Measurements from ENCODE around the gene UBR3.
"Not testable (repeated sequence)": the region's sequence is repeated elsewhere in the genome, so short reads cannot be mapped to it uniquely, and the experiment has no call there.

The UBR3 gene

DNA sequence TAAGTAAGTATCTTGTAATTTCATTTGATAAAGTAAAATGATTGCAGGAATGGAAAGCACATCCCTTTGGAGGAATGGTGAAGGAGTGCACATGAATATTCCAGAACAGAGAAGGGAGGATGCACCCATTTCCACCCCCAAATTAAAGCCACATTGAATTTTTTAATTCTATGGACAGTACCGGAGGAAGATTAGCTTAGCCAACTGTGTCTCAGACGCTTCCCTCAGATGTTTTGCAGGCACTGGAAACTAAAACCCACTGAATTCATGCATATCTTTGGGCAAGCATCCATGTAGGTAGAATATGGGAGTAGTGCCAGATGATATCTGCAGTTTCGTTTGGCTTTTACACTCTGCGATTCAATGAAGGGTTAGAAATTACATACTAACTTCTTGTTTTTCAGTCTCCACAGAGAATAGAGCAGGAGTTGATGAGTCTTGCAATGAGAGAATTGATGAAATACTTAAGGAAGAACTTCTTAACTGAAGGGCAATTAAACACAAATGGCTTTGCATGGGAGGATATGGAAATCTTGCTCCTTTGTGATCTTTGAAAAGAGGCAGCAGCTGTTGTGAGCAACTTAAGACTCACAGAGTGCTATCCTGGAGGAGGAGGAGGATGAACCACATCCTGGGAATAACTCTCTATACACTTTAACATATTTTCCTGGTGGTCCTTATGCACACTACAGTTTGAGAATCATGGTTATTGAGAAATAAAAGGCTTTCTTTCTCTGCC, 279.0 kb downstream of the UBR3 start:
- no peak for DNase-seq (ENCODE audit: low spot score)

DNA sequence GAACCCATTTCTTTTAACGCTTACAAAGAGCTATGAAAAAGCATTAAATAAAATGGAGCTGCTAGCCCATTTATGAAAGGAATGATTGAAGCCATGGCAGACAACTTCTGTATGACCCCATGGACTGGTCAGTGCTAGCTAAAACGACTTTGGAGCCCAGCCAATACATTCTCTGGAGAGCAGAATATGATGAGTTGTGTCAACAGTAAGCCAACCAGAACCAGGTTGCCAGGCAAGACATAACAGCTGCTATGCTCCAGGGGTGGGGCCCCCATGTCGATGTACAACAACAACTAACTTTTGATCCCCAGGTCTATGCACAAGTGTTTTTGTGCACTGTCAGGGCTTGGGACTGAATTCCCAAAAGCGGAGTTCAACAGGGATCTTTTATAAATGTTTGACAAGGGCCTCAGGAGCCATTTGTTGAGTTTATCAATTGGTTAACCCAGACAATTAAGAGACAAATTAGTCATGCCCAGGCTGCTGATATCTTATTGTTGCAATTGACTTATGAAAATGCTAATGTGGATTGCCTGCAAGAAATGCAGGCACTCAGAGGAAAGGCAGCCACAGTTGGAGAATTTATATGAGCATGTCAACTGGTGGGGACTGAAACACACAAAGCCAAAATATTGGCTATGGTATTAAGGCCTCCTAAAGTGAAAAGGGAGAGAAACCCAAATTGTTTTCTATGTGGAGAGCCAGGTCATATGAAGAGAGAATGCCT, 286.1 kb downstream of the UBR3 start:
- DNase-seq (ENCODE audit: low spot score) = no peak

DNA sequence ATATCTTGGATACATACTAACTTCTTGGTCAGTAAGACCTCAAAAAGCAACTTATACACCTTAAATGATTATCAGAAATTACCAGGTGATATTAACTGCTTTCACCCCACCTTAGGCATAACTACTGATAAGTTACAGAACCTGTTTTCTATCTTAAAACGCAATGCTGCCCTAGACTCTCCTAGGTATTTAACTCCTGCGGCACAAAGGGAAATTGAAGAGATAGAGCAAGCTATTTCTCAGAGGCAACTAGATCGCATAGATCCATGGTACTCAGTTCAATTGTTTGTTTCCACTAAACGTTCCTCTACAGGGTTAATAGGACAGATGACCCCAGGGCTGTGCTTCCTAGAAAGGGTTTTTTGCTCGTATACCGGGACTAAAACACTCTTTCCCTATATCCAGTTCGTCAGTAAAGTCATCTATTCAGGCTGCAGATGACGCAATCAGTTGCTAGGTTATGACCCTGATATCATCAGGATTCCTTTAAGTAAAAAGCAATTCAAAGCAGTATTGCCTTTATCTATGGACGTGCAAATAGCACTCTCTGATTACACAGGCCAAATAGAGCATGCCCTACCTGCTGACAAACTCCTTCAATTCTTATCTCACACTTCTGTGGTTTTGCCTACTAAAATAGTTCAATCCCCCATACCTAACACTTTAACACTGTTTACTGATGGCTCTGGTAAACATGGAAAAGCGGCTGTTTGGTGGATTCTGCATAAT, 288.4 kb downstream of the UBR3 start:
- DNase-seq (ENCODE audit: low spot score) = no peak

DNA sequence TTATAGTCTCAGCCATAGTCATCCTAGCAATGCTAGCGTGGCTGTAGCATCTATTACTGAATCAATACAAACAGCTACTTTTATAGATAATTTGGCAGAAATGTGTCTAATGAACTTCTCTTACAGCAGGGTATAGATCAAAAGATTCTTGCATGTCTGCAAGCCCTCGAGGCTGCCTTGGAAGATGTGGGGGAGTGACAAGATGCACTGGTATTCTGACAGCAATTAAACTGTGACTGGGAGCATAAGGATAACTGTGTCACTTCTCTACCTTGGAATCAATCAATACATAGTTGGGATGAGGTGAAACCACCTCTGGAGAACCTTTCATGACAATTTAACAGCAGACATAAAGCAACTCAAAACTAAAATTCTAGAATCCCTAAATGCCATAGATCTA, 291.4 kb downstream of the UBR3 start:
- no peak for DNase-seq (ENCODE audit: low spot score)

DNA sequence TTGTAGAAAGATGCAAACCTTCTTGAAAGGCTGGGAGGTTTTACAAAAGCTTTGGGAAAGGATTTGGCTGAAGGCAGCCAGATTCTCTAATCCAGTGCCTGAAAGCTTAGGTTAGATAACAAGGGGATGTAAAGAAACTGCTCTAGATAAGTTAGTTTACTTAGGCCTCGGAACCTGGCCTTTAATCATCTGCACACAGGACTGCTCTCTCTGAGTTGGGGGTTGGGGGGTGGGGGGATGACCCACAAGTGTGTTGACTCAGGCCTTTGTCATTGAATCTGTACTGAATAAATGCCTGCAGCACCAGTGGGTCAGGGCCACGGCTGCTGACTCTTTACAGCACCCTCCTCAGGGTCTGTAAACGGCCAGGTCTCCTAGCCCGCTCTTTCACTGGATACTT, 292.1 kb downstream of the UBR3 start:
- DNase-seq (ENCODE audit: low spot score) = not testable (repeated sequence)

DNA sequence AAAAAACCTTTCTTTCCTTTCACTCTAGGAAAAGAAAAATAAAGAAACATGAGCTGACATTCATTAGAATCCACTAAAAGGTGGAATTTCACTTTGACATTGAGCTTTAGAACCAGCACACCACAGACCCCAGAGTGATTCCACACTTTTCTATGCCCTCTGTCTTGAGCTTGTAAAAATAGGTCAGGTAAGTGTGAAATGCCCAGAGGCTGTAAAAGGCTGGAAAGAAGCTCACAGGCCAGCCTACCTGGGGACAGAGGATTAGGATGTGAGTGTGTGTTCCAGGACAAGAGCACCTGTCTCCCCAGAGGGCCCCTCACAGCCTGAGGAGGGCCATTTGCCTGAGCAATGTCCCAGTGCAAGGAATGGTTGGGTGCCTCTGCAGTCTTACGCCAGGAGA, 294.4 kb downstream of the UBR3 start:
- no peak for DNase-seq (ENCODE audit: low spot score)

DNA sequence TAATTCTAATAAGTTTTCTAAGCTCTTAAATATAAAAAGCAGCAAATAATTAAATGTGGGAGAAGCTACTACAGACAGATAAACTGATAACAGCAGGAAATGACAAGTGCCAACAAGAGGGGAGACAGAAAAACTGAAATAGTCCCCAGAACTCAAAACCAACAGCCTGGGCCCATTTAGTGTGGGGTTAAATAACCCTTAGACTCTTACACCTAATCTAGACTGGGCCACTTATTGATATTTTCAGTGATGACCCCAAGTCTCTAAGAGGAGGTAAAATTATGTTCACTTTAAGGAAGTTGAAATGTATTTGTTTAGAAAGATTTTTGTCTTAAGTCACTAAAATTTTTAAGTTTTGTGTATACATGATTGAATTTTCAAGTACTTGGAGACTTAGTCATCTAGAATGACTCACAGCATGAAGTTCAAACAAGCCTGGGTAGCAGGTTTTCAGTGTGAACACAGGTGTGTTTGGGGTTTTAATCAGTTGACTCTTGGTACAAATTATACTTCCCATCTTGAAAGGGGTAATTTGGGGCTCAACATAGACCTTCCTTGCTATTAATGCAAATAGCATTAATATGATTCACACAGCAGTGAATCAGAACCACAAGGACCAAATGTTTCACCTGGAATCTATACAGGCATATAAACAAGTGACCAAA, 295.8 kb downstream of the UBR3 start:
- no peak for DNase-seq (ENCODE audit: low spot score)

DNA sequence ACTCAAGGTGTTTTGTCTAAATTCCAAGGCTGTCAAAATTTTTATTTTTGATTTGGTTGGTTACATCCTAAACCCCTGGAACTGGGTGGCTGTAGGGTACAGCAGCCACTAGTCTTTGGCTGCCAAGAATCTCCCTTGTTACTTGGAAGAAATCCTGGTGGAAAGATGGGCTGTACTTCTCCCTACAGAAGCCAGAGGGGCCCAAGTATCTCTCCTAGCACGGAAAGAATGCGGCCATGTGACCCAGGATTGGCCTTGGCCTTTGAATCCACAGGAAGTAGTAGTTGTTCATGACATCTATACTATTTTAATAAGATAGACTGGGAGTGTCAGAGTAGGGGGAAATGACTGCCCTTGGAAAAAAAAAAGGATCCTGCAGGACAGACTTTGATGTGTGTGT, 296.3 kb downstream of the UBR3 start:
- DNase-seq (ENCODE audit: low spot score) = no peak

DNA sequence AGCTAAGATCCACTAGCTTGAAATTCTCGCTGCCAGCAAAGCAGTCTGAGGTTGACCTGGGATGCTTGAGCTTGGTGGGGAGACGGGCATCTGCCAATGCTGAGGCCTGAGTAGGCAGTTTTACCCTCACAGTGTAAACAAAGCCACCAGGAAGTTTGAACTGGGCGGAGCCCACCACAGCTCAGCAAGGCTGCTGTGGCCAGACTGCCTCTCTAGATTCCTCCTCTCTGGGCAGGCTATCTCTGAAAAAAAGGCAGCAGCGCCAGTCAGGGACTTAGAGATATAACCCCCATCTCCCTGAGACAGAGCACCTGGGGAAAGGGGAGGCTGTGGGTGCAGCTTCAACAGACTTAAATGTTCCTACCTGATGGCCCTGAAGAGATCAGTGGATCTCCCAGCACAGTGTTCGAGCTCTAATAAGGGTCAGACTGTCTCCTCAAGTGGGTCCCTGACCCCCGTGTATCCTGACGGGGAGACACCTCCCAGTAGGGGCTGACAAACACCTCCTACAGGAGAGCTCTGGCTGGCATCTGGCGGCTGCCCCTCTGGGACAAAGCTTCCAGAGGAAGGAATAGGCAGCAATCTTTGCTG, 299.0 kb downstream of the UBR3 start:
- DNase-seq (ENCODE audit: low spot score) = not testable (repeated sequence)
